Muscle of leg (tissue), 11 donors: ENCODE results near the gene DMD. TPM values are rescaled to one million over a fixed set of nuclear protein-coding genes. Genes with fewer than 3 reads are reported as not detected.

Experiments used
- DNase-seq: peaks from one replicate; pipeline ENCODE4 v3.0.0; 2013
- H3K27ac ChIP-seq: one replicate; pipeline ENCODE4 v1.5.1; 2013; ENCODE audit warnings: mild to moderate bottlenecking, low read length, control low read depth
- H3K27me3 ChIP-seq: one replicate; pipeline ENCODE4 v1.6.1; 2013; ENCODE audit warnings: low read length; ENCODE audit not compliant: control insufficient read depth, insufficient read depth
- H3K36me3 ChIP-seq: one replicate; pipeline ENCODE4 v1.6.1; 2013; ENCODE audit warnings: low read length; ENCODE audit not compliant: control insufficient read depth, insufficient read depth
- H3K4me1 ChIP-seq: one replicate; pipeline ENCODE4 v1.6.1; 2013; ENCODE audit warnings: low read length; ENCODE audit not compliant: control insufficient read depth, insufficient read depth
- H3K4me3 ChIP-seq: one replicate; pipeline ENCODE4 v1.5.1; 2013; ENCODE audit warnings: low read length, control low read depth
- H3K9me3 ChIP-seq: replicated peaks from 2 replicates; pipeline ENCODE4 v1.6.1; 2013; ENCODE audit warnings: low read depth, low read length; ENCODE audit not compliant: control insufficient read depth
- WGBS: methylation state at CpG from one replicate; pipeline ENCODE4 v1.1.5; 2013; ENCODE audit warnings: missing lambda C conversion rate; ENCODE audit not compliant: insufficient coverage; 5-methylcytosine and 5-hydroxymethylcytosine counted together
- polyA plus RNA-seq, 8 donors: library from polyadenylated mRNA; unstranded; fragments of 120-200 nt; gene quantifications; one replicate each; pipeline versions ENCODE4 v1.2.1 to v1.2.3, GENCODE V29; 2013; ENCODE audit warnings: inconsistent platforms in 1 of 8, low replicate concordance in 1 of 8; ENCODE audit not compliant: insufficient read length in 8 of 8, insufficient read depth in 1 of 8
- total RNA-seq: library from RNA; stranded (reverse); fragments of 120-200 nt; gene quantifications from one replicate; pipeline ENCODE4 v1.2.4, GENCODE V29; 2013

The DMD gene
- total and polyA plus RNA-seq, 9 donors = 50.3 to 106 (median 68.9) TPM

DNA sequence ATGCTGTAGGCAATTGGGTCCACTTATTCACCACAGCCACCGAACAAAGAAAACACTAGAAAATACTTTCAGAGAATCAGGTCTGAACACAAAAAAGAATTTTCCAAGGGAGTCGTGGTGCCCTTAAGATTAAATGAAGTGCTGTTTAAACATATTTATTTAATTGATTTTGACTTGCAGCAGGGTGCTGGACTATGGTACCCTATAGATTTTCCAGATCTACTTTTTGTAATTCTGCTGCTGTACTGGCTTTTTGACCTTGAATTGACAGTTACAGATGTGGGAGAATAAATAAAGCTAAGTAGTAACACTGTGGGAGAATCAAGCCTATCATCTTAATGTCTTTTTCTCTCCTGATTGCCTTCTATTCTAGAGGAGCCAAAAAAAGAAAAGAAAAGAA is 1404.2 kb downstream of the DMD start:
- no CpG with 5 or more reads among the region's 2 CpGs for WGBS
- no peaks in the 10 kb centered on the region for H3K9me3 ChIP-seq
- DNase-seq = no peak
- H3K4me1 ChIP-seq = no peaks in the 10 kb centered on the region
- no peaks in the 10 kb centered on the region for H3K27me3 ChIP-seq
- H3K36me3 ChIP-seq = no peaks in the 10 kb centered on the region
- no peak overlapping the region for H3K4me3 ChIP-seq
- no peak overlapping the region for H3K27ac ChIP-seq

DNA sequence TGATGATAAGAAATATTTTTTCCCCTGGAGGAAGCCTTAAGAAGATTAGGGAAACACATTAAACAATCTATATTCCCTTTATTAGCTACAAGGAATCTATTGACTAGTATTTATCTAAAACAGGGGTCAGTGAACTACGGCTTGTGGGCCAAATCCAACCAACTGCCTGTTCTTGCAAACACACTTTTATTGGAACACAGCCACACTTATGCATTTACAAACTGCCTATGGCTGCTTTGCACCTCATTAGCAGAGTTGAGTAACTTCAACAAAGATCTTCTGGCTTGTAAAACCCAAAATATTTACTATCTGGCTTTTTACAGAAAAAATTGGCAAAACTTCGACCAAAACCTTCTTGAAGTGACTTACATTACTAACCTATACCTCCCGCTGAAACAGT is 1405.6 kb downstream of the DMD start:
- no peak overlapping the region for H3K27ac ChIP-seq
- WGBS = no CpG with 5 or more reads among the region's 3 CpGs
- no peak overlapping the region for H3K4me3 ChIP-seq
- H3K36me3 ChIP-seq = no peaks in the 10 kb centered on the region
- no peaks in the 10 kb centered on the region for H3K4me1 ChIP-seq
- H3K9me3 ChIP-seq = no peaks in the 10 kb centered on the region
- H3K27me3 ChIP-seq = no peaks in the 10 kb centered on the region
- no peak for DNase-seq

DNA sequence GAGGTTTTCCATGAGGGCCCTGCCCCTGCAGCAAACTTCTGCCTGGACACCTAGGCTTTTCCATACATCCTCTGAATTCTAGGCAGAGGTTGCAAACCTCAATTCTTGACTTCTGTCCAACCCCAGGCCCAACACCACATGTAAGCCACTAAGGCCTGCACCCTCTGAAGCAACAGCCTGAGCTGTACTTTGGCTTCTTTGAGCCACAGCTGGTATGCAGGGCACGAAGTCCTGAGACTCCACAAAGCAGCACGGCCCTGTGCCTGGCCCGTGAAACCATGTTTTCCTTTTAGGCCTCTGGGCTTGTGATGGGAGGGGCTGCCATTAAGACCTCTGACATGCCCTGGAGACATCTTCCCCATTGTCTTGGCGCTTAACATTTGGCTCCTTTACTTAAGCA is 1411.1 kb downstream of the DMD start:
- no peaks in the 10 kb centered on the region for H3K4me1 ChIP-seq
- no peaks in the 10 kb centered on the region for H3K36me3 ChIP-seq
- no peaks in the 10 kb centered on the region for H3K9me3 ChIP-seq
- no peak overlapping the region for H3K27ac ChIP-seq
- WGBS = 36% methylated on average over 4 of the region's 4 CpGs
- no peak for DNase-seq
- peaks cover 2% of the 10 kb centered on the region for H3K27me3 ChIP-seq
- no peak overlapping the region for H3K4me3 ChIP-seq

DNA sequence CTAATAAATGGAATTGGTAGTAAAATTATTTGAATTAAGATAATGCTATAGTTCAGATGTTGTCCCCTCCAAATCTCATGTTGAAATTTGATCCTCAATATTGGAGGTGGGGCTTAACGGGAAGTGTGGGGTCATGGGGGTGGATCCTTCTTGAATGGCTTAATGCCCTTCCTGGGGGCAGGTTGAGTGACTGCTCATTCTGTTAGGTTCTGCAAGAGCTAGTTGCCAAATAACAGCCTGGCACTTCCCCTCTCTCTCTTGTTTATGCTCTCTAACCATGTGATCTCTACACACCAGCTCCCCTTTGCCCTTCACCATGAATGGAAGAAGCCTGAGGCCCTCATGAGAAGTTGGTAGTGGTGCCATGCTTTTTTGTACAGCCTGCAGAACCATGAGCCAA is 1414.7 kb downstream of the DMD start:
- Histone ChIP-seq H3K4me3 (no peak overlapping the region), H3K27ac (no peak overlapping the region), H3K9me3 (no peaks in the 10 kb centered on the region), H3K27me3 (peaks cover 4% of the 10 kb centered on the region), H3K4me1 (no peaks in the 10 kb centered on the region), H3K36me3 (no peaks in the 10 kb centered on the region)
- no peak for DNase-seq
- WGBS = no CpG with 5 or more reads among the region's 1 CpG

DNA sequence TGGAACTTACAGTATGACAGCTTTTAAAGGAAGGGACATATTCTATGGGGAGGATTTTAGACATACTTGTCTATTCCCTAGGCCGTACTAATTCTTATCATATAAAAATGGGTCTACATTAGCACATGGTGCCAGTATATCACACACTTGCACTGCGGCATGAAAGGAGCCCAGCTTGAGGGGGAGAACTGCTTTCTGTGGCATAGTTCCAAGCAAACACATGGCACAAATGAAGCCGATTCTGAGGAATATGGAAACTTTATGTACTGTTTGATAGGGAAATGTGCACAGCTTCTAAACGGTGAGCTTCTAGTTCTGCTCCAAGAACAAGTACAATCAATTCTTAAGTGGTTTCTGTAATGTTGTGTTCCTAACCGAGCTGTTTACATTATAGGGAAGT is 1463.9 kb downstream of the DMD start:
- Histone ChIP-seq H3K27ac (no peak overlapping the region), H3K9me3 (peaks cover 2% of the 10 kb centered on the region), H3K27me3 (peaks cover 2% of the 10 kb centered on the region), H3K4me1 (no peaks in the 10 kb centered on the region), H3K36me3 (no peaks in the 10 kb centered on the region), H3K4me3 (no peak overlapping the region)
- WGBS = no CpG with 5 or more reads among the region's 5 CpGs
- no peak for DNase-seq

DNA sequence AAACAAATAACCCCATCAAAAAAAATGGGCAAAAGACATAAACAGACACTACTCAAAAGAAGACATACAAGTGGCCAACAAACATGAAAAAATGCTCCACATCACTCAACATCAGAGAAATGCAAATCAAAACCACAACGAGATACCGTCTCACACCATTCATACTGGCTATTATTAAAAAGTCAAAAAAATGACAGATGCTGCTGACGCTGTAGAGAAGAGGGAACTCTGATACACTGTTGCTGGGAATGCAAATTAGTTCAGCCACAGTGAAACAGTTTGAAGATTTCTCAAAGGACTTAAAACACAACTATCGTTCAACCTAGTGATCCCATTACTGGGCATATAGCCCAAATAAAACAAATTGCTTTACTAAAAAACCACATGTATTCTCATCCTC is 1468.3 kb downstream of the DMD start:
- no peak overlapping the region for H3K4me3 ChIP-seq
- H3K36me3 ChIP-seq = no peaks in the 10 kb centered on the region
- H3K27ac ChIP-seq = no peak overlapping the region
- peaks cover 2% of the 10 kb centered on the region for H3K27me3 ChIP-seq
- no peak for DNase-seq
- peaks cover 2% of the 10 kb centered on the region for H3K9me3 ChIP-seq
- no peaks in the 10 kb centered on the region for H3K4me1 ChIP-seq
- 71% methylated on average over 1 of the region's 4 CpGs for WGBS

DNA sequence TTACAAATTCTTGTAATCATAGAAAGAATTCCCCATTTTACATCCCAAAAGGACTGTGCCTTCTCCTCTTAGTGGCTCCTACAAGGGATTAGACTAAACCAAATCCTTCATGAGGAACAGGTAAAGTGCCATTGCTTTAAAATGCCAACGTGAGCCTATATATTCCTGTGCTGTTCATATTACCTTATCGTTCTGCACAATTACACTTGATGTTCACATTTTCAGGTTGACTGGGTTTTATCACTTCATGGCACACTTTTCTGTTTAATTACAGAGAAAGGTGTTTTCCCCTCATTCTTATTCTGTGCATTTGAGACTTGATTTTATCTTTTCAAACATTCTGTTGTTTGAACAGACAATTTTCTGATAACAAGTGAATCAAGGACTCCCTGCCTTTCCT is 1493.9 kb downstream of the DMD start:
- WGBS = no CpG with 5 or more reads among the region's 2 CpGs
- Histone ChIP-seq H3K36me3 (no peaks in the 10 kb centered on the region), H3K27ac (no peak overlapping the region), H3K9me3 (no peaks in the 10 kb centered on the region), H3K27me3 (no peaks in the 10 kb centered on the region), H3K4me1 (no peaks in the 10 kb centered on the region), H3K4me3 (no peak overlapping the region)
- DNase-seq = no peak

DNA sequence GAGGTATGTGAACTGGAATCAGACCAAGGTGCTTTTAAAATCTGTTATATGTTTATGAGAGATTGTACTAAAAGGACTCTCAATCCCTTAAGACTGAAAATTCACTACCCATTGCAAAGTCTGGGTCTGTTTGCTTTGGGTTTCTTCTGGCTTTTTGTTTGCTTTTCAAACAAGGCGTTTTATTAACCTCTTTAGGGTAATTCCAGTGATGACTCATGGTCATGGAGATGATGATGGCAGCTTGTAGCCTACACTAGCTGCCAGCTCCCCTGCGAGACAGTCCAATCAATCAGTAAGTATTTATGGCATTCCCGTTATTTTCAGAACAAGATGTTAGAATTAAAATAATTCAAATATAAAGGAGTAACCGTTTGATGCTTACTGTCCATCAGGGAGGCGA is 1495.7 kb downstream of the DMD start:
- Histone ChIP-seq H3K4me1 (no peaks in the 10 kb centered on the region), H3K4me3 (no peak overlapping the region), H3K9me3 (no peaks in the 10 kb centered on the region), H3K27ac (no peak overlapping the region), H3K27me3 (no peaks in the 10 kb centered on the region), H3K36me3 (no peaks in the 10 kb centered on the region)
- WGBS = no CpG with 5 or more reads among the region's 5 CpGs
- no peak for DNase-seq

DNA sequence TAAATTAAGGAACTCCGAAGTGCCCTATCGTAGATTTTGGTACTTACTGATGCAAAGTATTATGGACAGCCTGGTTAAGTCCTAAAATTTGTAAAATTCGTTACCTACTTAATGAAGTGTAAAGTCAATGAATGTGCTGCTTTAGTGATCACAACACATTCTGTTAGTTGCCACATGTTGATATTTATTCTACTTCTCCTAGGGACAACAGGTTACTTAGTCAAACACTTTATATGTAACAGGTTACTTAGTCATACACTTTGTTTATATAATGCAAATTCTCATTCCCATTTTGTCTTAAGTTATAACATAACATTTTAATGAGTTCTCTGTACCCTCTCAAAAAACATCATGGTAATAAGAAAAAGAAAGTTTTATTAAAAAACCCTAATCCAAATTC is 1496.6 kb downstream of the DMD start:
- Histone ChIP-seq H3K9me3 (no peaks in the 10 kb centered on the region), H3K4me3 (no peak overlapping the region), H3K27me3 (no peaks in the 10 kb centered on the region), H3K4me1 (no peaks in the 10 kb centered on the region), H3K36me3 (no peaks in the 10 kb centered on the region), H3K27ac (no peak overlapping the region)
- no peak for DNase-seq
- WGBS = no CpG with 5 or more reads among the region's 3 CpGs

DNA sequence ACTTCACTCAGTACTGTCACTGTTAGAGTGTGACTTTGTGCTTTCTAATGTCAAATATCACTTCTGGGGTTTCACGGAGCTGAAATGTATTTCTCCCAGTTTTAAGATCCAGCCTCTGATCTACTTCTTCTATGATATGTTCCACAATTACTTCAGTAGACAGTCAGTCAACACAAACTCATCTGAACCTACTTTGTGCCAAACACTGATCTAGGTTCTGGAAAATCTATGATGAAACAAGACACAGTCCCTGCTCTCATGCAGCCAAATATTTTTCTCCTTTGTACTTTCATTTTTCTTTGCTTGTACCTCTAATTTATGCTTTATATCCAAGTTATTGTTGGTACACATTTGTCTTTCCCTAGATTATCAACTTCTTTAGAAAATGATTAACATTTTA is 1498.2 kb downstream of the DMD start:
- H3K27me3 ChIP-seq = no peaks in the 10 kb centered on the region
- H3K4me1 ChIP-seq = no peaks in the 10 kb centered on the region
- H3K36me3 ChIP-seq = no peaks in the 10 kb centered on the region
- no peak for DNase-seq
- H3K4me3 ChIP-seq = no peak overlapping the region
- no peak overlapping the region for H3K27ac ChIP-seq
- H3K9me3 ChIP-seq = no peaks in the 10 kb centered on the region
- 100% methylated on average over 1 of the region's 1 CpG for WGBS

DNA sequence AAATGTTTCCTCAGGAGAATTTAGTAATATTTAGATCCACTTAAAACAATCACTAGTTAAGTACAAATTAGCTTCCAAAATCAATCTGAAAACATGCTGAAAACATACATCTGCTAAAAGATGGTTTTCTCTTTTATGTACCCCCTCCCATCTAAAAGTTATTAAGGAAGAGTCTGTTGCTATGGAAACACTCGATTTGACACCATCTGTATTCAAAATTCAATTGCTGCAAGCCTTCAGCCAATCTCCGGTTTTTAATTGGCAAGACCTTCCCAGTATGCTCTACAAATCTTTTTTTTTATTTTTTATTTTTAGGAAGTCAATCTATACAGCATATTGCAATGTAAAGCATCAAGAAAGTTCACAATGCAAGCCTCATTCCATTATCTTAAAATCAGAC is 1500.2 kb downstream of the DMD start:
- DNase-seq = no peak
- H3K9me3 ChIP-seq = no peaks in the 10 kb centered on the region
- no peak overlapping the region for H3K27ac ChIP-seq
- H3K4me1 ChIP-seq = no peaks in the 10 kb centered on the region
- no peak overlapping the region for H3K4me3 ChIP-seq
- no peaks in the 10 kb centered on the region for H3K27me3 ChIP-seq
- H3K36me3 ChIP-seq = no peaks in the 10 kb centered on the region
- no CpG with 5 or more reads among the region's 2 CpGs for WGBS
